Dendritic cell treated with granulocyte-macrophage colony-stimulating factor and Interleukin-4, amounts not matched to agents 40 ng/mL and 50 ng/mL, for 4 days (primary cell): ENCODE data around the gene MALL.
"Not testable (repeated sequence)": the region's sequence is repeated elsewhere in the genome, so short reads cannot be mapped to it uniquely, and the experiment has no call there.

ENCODE experiments used
- H3K27ac Mint-ChIP-seq: one replicate; pipeline ENCODE4 v1.8.0; 2022; ENCODE audit warnings: mild to moderate bottlenecking, mixed read lengths
- H3K27me3 Mint-ChIP-seq: one replicate; pipeline ENCODE4 v1.8.0; 2022; ENCODE audit warnings: mild to moderate bottlenecking, mixed read lengths
- H3K36me3 Mint-ChIP-seq: one replicate; pipeline ENCODE4 v1.8.0; 2022; ENCODE audit warnings: low read depth, mixed read lengths
- H3K4me1 Mint-ChIP-seq: one replicate; pipeline ENCODE4 v1.8.0; 2022; ENCODE audit warnings: low read depth, mixed read lengths
- H3K4me3 Mint-ChIP-seq: one replicate; pipeline ENCODE4 v1.8.0; 2022; ENCODE audit warnings: mild to moderate bottlenecking, moderate library complexity, mixed read lengths
- H3K9me3 Mint-ChIP-seq: one replicate; pipeline ENCODE4 v1.8.0; 2022; ENCODE audit warnings: mixed read lengths
- intact Hi-C: fragments of 100-400 bp; cut with micrococcal nuclease; formaldehyde crosslinking; loops from one replicate; pipeline ENCODE4 v1.15.0; 2022

The MALL gene

GRCh38 chr2:110059694-110060358 lies 55.8 kb downstream of the MALL start:
- H3K36me3 Mint-ChIP-seq, H3K4me1 Mint-ChIP-seq, H3K4me3 Mint-ChIP-seq, intact Hi-C loops, H3K27ac Mint-ChIP-seq, H3K9me3 Mint-ChIP-seq, H3K27me3 Mint-ChIP-seq: not testable (repeated sequence)

GRCh38 chr2:110059009-110059693 lies 56.5 kb downstream of the MALL start:
- H3K4me1 Mint-ChIP-seq, H3K27ac Mint-ChIP-seq, H3K9me3 Mint-ChIP-seq: not testable (repeated sequence)

GRCh38 chr2:110058034-110058433 lies 57.6 kb downstream of the MALL start:
- H3K27me3 Mint-ChIP-seq, H3K4me3 Mint-ChIP-seq, H3K36me3 Mint-ChIP-seq, H3K9me3 Mint-ChIP-seq, intact Hi-C loops, H3K27ac Mint-ChIP-seq, H3K4me1 Mint-ChIP-seq: not testable (repeated sequence)

More at GRCh38 chr2:110059009-110059693, 56.5 kb downstream of the MALL start:
- H3K27me3 Mint-ChIP-seq, intact Hi-C loops, H3K36me3 Mint-ChIP-seq, H3K4me3 Mint-ChIP-seq: not testable (repeated sequence)

GRCh38 chr2:110055819-110056408 lies 59.7 kb downstream of the MALL start:
- H3K4me1 Mint-ChIP-seq, H3K4me3 Mint-ChIP-seq, intact Hi-C loops: not testable (repeated sequence)

GRCh38 chr2:110054521-110055407 lies 60.9 kb downstream of the MALL start:
- H3K27ac Mint-ChIP-seq, H3K4me1 Mint-ChIP-seq, H3K4me3 Mint-ChIP-seq, intact Hi-C loops, H3K9me3 Mint-ChIP-seq, H3K27me3 Mint-ChIP-seq, H3K36me3 Mint-ChIP-seq: not testable (repeated sequence)

More at GRCh38 chr2:110055819-110056408, 59.7 kb downstream of the MALL start:
- not testable (repeated sequence) for H3K36me3 Mint-ChIP-seq, H3K27me3 Mint-ChIP-seq, H3K9me3 Mint-ChIP-seq, H3K27ac Mint-ChIP-seq

GRCh38 chr2:110053688-110054087 lies 61.9 kb downstream of the MALL start:
- H3K4me3 Mint-ChIP-seq, H3K9me3 Mint-ChIP-seq, H3K36me3 Mint-ChIP-seq, H3K4me1 Mint-ChIP-seq, intact Hi-C loops, H3K27me3 Mint-ChIP-seq, H3K27ac Mint-ChIP-seq: not testable (repeated sequence)

GRCh38 chr2:110052166-110052565 lies 63.5 kb downstream of the MALL start:
- H3K27ac Mint-ChIP-seq, H3K27me3 Mint-ChIP-seq, H3K9me3 Mint-ChIP-seq, H3K36me3 Mint-ChIP-seq, intact Hi-C loops, H3K4me3 Mint-ChIP-seq, H3K4me1 Mint-ChIP-seq: not testable (repeated sequence)

- H3K9me3 Mint-ChIP-seq, H3K4me3 Mint-ChIP-seq, intact Hi-C loops, H3K27me3 Mint-ChIP-seq, H3K4me1 Mint-ChIP-seq, H3K36me3 Mint-ChIP-seq, H3K27ac Mint-ChIP-seq: not testable (repeated sequence)
Measured at GRCh38 chr2:110050222-110050621, 65.4 kb downstream of the MALL start.

- H3K4me3 Mint-ChIP-seq, H3K36me3 Mint-ChIP-seq, H3K4me1 Mint-ChIP-seq, H3K9me3 Mint-ChIP-seq, intact Hi-C loops, H3K27ac Mint-ChIP-seq, H3K27me3 Mint-ChIP-seq: not testable (repeated sequence)
Measured at GRCh38 chr2:110049769-110050168, 65.9 kb downstream of the MALL start.

GRCh38 chr2:110048255-110049197 lies 67.1 kb downstream of the MALL start:
- H3K4me3 Mint-ChIP-seq, H3K27me3 Mint-ChIP-seq, H3K4me1 Mint-ChIP-seq, intact Hi-C loops, H3K9me3 Mint-ChIP-seq, H3K27ac Mint-ChIP-seq, H3K36me3 Mint-ChIP-seq: not testable (repeated sequence)

GRCh38 chr2:110047225-110047624 lies 68.4 kb downstream of the MALL start:
- H3K27me3 Mint-ChIP-seq, H3K9me3 Mint-ChIP-seq, H3K36me3 Mint-ChIP-seq, H3K4me1 Mint-ChIP-seq, intact Hi-C loops, H3K4me3 Mint-ChIP-seq, H3K27ac Mint-ChIP-seq: not testable (repeated sequence)

GRCh38 chr2:110041941-110042660 lies 73.5 kb downstream of the MALL start:
- H3K27me3 Mint-ChIP-seq, H3K4me1 Mint-ChIP-seq, H3K4me3 Mint-ChIP-seq, H3K27ac Mint-ChIP-seq, H3K9me3 Mint-ChIP-seq, intact Hi-C loops, H3K36me3 Mint-ChIP-seq: not testable (repeated sequence)

- H3K36me3 Mint-ChIP-seq: not testable (repeated sequence)
Measured at GRCh38 chr2:110037336-110037735, 78.3 kb downstream of the MALL start.

More at GRCh38 chr2:110037336-110037735, 78.3 kb downstream of the MALL start:
- H3K27me3 Mint-ChIP-seq, H3K4me3 Mint-ChIP-seq, H3K27ac Mint-ChIP-seq, intact Hi-C loops, H3K9me3 Mint-ChIP-seq, H3K4me1 Mint-ChIP-seq: not testable (repeated sequence)
